ENCODE data around the gene TLN1. TPM values are rescaled to one million over a fixed set of nuclear protein-coding genes. Genes with fewer than 3 reads are reported as not detected.

TLN1 gene
- total and polyA plus RNA-seq, 7 donors, result 45.0 to 609 (median 354) TPM

DNA sequence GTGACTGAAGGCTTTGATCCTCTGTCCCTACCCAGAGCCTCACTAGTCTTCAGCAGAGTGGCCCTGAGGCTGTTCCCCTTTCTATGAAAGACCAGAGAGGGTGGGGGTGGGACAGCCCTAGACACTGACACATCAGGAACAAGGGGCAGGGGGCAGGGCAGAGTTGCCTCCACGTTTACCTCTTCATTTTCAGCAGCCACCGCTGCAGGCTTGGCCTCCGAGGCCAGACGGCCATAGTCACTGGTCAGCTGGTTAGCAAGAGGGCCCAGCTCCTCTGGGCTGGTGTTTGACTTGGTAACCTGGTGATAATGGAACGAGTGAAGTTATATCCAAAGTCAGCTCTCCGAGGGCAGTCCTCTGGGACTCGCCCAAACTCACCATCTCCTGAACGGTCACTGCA, 26.6 kb downstream of the TLN1 start:
- intact Hi-C loops (cut with DNase I), result no loop called here
- H3K27ac ChIP-seq, result peak overlapping the region; percentile 25 to 49 (median 38)

DNA sequence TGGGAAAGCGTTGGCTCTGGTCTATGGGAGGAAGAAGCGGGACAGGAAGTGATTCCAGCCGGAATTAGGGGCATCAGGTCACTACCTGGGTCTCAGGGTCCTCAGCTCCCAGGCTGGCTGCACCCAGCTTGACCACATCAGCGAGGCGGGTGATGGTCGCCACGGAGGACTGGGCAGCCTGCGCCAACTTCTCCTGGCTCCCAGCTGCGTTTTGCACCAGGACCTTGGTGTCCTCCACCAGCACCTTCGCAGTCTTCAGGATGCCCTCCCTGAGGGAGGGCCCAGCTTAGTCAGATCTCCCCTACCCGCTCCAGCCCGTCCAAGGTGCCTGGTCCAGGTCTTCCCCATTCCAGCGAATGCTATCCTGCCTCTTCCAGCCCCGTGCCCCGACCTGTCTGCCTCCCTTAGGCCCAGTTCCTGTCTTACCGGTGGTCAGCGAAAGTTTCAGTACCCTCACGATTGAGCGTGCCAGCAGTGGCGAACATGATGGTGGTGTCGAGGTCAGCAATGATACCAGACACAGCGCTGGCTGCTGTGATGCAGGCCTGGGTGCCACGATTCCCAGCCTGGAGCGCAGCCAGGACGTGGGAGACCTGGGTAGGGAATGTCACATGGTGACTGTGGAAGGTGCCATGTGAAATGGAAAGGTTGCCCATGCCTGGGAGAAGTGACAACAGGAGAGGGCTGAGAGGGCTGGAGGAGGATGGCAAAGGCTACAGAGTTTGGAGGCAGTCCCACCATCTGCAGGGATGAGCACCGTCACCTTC, 27.9 kb downstream of the TLN1 start:
- TF ChIP-seq EP300 (IDR thresholded peaks at IDR 0.05) (no peak), POLR2A (IDR thresholded peaks at IDR 0.05) (no peak), POLR2AphosphoS5 (IDR thresholded peaks at IDR 0.05) (no peak)
- TF ChIP-seq, protein P1, sequence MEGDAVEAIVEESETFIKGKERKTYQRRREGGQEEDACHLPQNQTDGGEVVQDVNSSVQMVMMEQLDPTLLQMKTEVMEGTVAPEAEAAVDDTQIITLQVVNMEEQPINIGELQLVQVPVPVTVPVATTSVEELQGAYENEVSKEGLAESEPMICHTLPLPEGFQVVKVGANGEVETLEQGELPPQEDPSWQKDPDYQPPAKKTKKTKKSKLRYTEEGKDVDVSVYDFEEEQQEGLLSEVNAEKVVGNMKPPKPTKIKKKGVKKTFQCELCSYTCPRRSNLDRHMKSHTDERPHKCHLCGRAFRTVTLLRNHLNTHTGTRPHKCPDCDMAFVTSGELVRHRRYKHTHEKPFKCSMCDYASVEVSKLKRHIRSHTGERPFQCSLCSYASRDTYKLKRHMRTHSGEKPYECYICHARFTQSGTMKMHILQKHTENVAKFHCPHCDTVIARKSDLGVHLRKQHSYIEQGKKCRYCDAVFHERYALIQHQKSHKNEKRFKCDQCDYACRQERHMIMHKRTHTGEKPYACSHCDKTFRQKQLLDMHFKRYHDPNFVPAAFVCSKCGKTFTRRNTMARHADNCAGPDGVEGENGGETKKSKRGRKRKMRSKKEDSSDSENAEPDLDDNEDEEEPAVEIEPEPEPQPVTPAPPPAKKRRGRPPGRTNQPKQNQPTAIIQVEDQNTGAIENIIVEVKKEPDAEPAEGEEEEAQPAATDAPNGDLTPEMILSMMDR (IDR thresholded peaks at IDR 0.05), result no peak
- H3K9me3 ChIP-seq, result no peaks in the 10 kb centered on the region
- no peak for DNase-seq
- peak overlapping the region in 2 of 4 donors; percentile 14 to 100 for H3K27ac ChIP-seq
- peaks cover 0 to 4% (median 0%) of the 10 kb centered on the region in 4 donors for H3K4me1 ChIP-seq
- H3K36me3 ChIP-seq, result peaks cover 100% of the 10 kb centered on the region in 4 donors
- WGBS, 2 donors, result 96 to 97% methylated on average over 26 of the region's 26 CpGs
- H3K4me3 ChIP-seq, result no peak overlapping the region
- intact Hi-C loops (cut with DNase I), result no loop called here
- H3K27me3 ChIP-seq, result no peaks in the 10 kb centered on the region

More for the DNA sequence above, 26.6 kb downstream of the TLN1 start:
- no peaks in the 10 kb centered on the region for H3K9me3 ChIP-seq
- WGBS, 2 donors, result 81 to 95% methylated on average over 8 of the region's 8 CpGs
- H3K4me3 ChIP-seq, result no peak overlapping the region
- DNase-seq, result peak; percentile 41
- H3K4me1 ChIP-seq, result no peaks in the 10 kb centered on the region
- TF ChIP-seq POLR2AphosphoS5 (IDR thresholded peaks at IDR 0.05), result no peak
- TF ChIP-seq, protein P1 (IDR thresholded peaks at IDR 0.05), result no peak
- no peak for TF ChIP-seq EP300 (IDR thresholded peaks at IDR 0.05)
- TF ChIP-seq POLR2A (IDR thresholded peaks at IDR 0.05), result no peak
- no peaks in the 10 kb centered on the region for H3K27me3 ChIP-seq
- H3K36me3 ChIP-seq, result peaks cover 91 to 100% (median 95%) of the 10 kb centered on the region in 4 donors

DNA sequence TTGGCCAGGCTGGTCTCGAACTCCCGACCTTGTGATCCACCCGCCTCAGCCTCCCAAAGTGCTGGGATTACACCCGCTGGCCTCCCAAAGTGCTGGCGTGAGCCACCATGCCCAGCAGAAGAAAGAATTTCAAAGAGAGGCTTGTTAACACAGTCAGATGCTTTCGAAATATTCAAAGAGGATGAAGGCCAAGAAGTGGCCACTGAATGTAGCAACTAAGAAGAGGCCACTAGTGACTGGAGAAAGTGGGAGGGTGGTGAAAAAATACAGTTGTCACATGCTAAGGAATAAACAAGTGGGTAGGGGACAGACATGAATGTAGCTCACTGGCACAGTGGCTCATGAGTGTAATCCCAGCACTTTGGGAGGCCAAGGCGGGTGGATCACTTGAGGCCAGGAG, 29.3 kb downstream of the TLN1 start:
- Histone ChIP-seq H3K27me3 (no peaks in the 10 kb centered on the region), H3K36me3 (peaks cover 100% of the 10 kb centered on the region in 4 donors), H3K4me1 (peaks cover 0 to 11% (median 0%) of the 10 kb centered on the region in 4 donors), H3K27ac (peak overlapping the region in 3 of 4 donors; percentile 44 to 100 (median 98)), H3K9me3 (no peaks in the 10 kb centered on the region), H3K4me3 (no peak overlapping the region)
- intact Hi-C loops (cut with DNase I), result no loop called here
- 95 to 97% methylated on average over 7 of the region's 7 CpGs for WGBS, 2 donors
- peak; percentile 1 for DNase-seq
- TF ChIP-seq, protein P1 (IDR thresholded peaks at IDR 0.05), result no peak
- TF ChIP-seq POLR2AphosphoS5 (IDR thresholded peaks at IDR 0.05) (no peak), EP300 (IDR thresholded peaks at IDR 0.05) (no peak), POLR2A (IDR thresholded peaks at IDR 0.05) (no peak)

DNA sequence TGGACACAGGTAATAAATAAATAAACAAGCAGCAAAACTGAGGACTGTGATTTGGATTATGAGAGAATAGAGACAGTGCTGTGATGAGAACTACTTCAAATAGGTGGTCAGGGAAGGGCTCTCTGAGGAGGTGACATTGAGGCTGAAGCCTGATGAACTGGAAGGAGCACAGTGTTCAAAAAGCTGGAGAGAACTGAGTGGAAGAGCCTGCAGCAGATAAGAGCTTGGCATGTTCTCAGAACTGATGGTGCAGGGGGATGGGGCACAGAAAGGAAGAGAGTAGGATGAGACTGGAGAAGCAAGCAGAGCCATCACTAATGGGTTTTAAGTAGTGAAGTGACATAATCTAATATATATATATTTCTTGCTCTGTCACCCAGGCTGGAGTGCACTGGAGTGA, 31.1 kb downstream of the TLN1 start:
- Histone ChIP-seq H3K36me3 (peaks cover 87 to 100% (median 91%) of the 10 kb centered on the region in 4 donors), H3K4me1 (peaks cover 0 to 28% (median 17%) of the 10 kb centered on the region in 4 donors), H3K9me3 (no peaks in the 10 kb centered on the region), H3K27ac (peak overlapping the region; percentile 10 to 100 (median 96)), H3K4me3 (no peak overlapping the region), H3K27me3 (no peaks in the 10 kb centered on the region)
- intact Hi-C loops (cut with DNase I), result no loop called here
- TF ChIP-seq EP300 (IDR thresholded peaks at IDR 0.05), result no peak
- no peak for TF ChIP-seq POLR2A (IDR thresholded peaks at IDR 0.05)
- TF ChIP-seq, protein P1 (IDR thresholded peaks at IDR 0.05), result no peak
- TF ChIP-seq POLR2AphosphoS5 (IDR thresholded peaks at IDR 0.05), result no peak
- peak; percentile 5 for DNase-seq
